ENCODE data around the gene DISC1. TPM values are rescaled to one million over a fixed set of nuclear protein-coding genes. Genes with fewer than 3 reads are reported as not detected.
A peak's percentile ranks its signal among the peaks of the same experiment; 100 is the strongest.

The DISC1 gene
- total RNA-seq, 2 experiments from 2014 or later, result 19.8 to 20.0 TPM

DNA sequence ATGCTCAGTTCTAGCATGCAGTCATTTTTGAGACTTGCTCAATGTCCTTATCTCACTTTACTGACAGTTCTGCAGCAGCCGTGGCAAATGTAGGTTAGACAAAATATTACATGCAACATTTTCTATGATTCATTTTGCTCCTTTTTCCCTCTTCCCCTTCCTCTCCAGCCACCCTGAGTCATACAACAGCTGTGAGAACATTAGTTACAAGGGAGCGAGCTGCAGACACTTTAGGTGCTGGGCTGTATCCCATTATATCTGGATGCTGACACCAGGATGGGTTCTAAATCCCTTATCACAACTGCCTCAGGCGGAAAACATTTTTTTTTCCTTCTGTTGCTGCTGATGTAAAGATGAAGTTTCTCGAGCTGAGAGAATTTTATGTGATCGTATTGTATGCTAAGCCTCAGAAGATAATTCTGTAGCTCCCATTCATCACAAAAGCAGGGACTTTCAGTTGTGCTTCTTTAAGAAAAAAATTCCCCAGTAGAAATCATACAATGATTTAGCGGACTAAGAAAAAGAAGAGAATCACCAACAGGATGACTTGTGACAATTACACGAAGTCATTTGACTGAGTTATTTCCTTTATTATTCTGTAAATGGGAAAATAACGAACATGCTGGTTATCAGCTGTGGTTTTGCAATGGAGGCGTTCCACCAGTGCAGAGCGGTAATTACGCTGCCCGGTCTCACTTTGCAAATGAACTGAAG is 345.0 kb downstream of the DISC1 start:
- no peaks in the 10 kb centered on the region for H3K9me3 ChIP-seq (ENCODE audit: control insufficient read depth in 1 of 2, insufficient read depth in 1 of 2, low read length in 2 of 2)
- H3K27ac Mint-ChIP-seq, result no peak overlapping the region
- H3K4me1 ChIP-seq (ENCODE audit: insufficient read depth, low read length), result no peaks in the 10 kb centered on the region
- POLR2A ChIA-PET, result no interaction called here
- intact Hi-C loops (cut with DNase I, micrococcal nuclease), result no loop called here
- H3K9me3 Mint-ChIP-seq, result peaks cover 2% of the 10 kb centered on the region
- ATAC-seq (ENCODE audit: poor library complexity) (no peak), DNase-seq (peak in 2 of 14 experiments; percentile 29 to 52)
- H3K4me3 Mint-ChIP-seq, result no peak overlapping the region
- CTCF ChIA-PET, result no interaction called here
- no peak overlapping the region for H3K27ac ChIP-seq (ENCODE audit: low read depth in 1 of 2, low read length in 2 of 2)
- H3K4me1 Mint-ChIP-seq (ENCODE audit: low read depth), result no peaks in the 10 kb centered on the region
- TF ChIP-seq, protein P1, sequence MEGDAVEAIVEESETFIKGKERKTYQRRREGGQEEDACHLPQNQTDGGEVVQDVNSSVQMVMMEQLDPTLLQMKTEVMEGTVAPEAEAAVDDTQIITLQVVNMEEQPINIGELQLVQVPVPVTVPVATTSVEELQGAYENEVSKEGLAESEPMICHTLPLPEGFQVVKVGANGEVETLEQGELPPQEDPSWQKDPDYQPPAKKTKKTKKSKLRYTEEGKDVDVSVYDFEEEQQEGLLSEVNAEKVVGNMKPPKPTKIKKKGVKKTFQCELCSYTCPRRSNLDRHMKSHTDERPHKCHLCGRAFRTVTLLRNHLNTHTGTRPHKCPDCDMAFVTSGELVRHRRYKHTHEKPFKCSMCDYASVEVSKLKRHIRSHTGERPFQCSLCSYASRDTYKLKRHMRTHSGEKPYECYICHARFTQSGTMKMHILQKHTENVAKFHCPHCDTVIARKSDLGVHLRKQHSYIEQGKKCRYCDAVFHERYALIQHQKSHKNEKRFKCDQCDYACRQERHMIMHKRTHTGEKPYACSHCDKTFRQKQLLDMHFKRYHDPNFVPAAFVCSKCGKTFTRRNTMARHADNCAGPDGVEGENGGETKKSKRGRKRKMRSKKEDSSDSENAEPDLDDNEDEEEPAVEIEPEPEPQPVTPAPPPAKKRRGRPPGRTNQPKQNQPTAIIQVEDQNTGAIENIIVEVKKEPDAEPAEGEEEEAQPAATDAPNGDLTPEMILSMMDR (IDR thresholded peaks at IDR 0.05), result no peak
- no peaks in the 10 kb centered on the region for H3K27me3 Mint-ChIP-seq
- peaks cover 59% of the 10 kb centered on the region for H3K36me3 Mint-ChIP-seq (ENCODE audit: low read depth)
- no peaks in the 10 kb centered on the region for H3K27me3 ChIP-seq (ENCODE audit: control insufficient read depth in 1 of 2, insufficient read depth in 2 of 2, low read length in 2 of 2)
- no peak overlapping the region for H3K4me3 ChIP-seq (ENCODE audit: low read length)
- no peaks in the 10 kb centered on the region for H3K36me3 ChIP-seq (ENCODE audit: insufficient read depth, low read length)

DNA sequence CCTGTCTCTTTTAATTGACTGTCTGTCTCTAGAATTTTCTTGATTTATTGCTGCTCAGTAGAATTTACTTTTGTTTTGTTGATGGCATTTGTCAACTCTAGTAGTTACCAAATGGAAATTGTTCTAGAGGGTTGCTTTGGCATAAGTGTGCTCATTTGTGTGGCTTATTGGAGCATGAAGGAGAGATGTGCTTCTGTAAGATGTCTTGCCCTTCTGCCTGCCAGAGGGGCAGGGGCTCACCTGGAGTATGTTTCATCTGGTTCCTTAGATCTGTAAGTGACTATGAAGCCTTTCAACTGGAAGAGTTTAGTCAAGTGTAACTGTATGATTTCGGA is 345.5 kb downstream of the DISC1 start:
- Mint-ChIP-seq H3K36me3 (ENCODE audit: low read depth) (peaks cover 56% of the 10 kb centered on the region), H3K27me3 (no peaks in the 10 kb centered on the region), H3K9me3 (peaks cover 4% of the 10 kb centered on the region), H3K4me3 (no peak overlapping the region), H3K27ac (no peak overlapping the region), H3K4me1 (ENCODE audit: low read depth) (no peaks in the 10 kb centered on the region)
- H3K4me3 ChIP-seq (ENCODE audit: low read length), result no peak overlapping the region
- no peaks in the 10 kb centered on the region for H3K4me1 ChIP-seq (ENCODE audit: insufficient read depth, low read length)
- ChIA-PET CTCF (no interaction called here), POLR2A (no interaction called here)
- no peak for ATAC-seq (ENCODE audit: poor library complexity)
- intact Hi-C loops (cut with DNase I, micrococcal nuclease), result no loop called here
- no peaks in the 10 kb centered on the region for H3K27me3 ChIP-seq (ENCODE audit: control insufficient read depth in 1 of 2, insufficient read depth in 2 of 2, low read length in 2 of 2)
- H3K27ac ChIP-seq (ENCODE audit: low read depth in 1 of 2, low read length in 2 of 2), result no peak overlapping the region
- DNase-seq, result no peak
- H3K9me3 ChIP-seq (ENCODE audit: control insufficient read depth in 1 of 2, insufficient read depth in 1 of 2, low read length in 2 of 2), result no peaks in the 10 kb centered on the region
- TF ChIP-seq, protein P1 (IDR thresholded peaks at IDR 0.05), result no peak
- no peaks in the 10 kb centered on the region for H3K36me3 ChIP-seq (ENCODE audit: insufficient read depth, low read length)

DNA sequence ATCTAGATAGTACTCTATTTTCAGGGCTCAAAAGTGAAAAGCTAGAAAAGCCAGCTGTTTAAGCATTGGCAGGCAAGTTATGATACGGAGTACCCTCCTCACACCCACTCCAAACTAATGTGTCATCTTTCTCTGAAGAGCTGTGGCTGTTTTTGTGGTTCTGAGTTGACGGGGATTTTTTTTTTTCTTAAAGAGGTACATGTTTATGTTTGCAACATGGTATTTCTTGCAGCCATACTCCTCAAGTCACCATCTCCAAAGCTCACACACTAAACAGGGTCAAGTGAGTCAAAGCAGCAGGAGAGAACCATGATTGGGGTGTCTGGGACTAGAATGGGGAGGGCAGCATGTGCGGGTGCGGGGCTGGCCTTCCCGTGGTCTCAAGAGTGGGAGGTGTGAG is 347.2 kb downstream of the DISC1 start:
- Histone ChIP-seq H3K27ac (ENCODE audit: low read depth in 1 of 2, low read length in 2 of 2) (no peak overlapping the region), H3K4me1 (ENCODE audit: insufficient read depth, low read length) (no peaks in the 10 kb centered on the region), H3K4me3 (ENCODE audit: low read length) (no peak overlapping the region), H3K9me3 (ENCODE audit: control insufficient read depth in 1 of 2, insufficient read depth in 1 of 2, low read length in 2 of 2) (no peaks in the 10 kb centered on the region), H3K27me3 (ENCODE audit: control insufficient read depth in 1 of 2, insufficient read depth in 2 of 2, low read length in 2 of 2) (no peaks in the 10 kb centered on the region), H3K36me3 (ENCODE audit: insufficient read depth, low read length) (no peaks in the 10 kb centered on the region)
- ATAC-seq (ENCODE audit: poor library complexity) (no peak), DNase-seq (peak in 1 of 14 experiments; percentile 31)
- Mint-ChIP-seq H3K4me3 (no peak overlapping the region), H3K9me3 (peaks cover 6% of the 10 kb centered on the region), H3K36me3 (ENCODE audit: low read depth) (peaks cover 50% of the 10 kb centered on the region), H3K27me3 (no peaks in the 10 kb centered on the region), H3K27ac (no peak overlapping the region), H3K4me1 (ENCODE audit: low read depth) (no peaks in the 10 kb centered on the region)
- TF ChIP-seq, protein P1 (IDR thresholded peaks at IDR 0.05), result no peak
- POLR2A ChIA-PET, result no interaction called here
- intact Hi-C loops (cut with DNase I, micrococcal nuclease), result no loop called here
- CTCF ChIA-PET, result interaction anchor here (1.5 kb wide), 1 partner anchor 9 kb away, joined by 3 read pairs; no protein-coding TSS in a partner anchor

Measured in CD4-positive, alpha-beta T cell (primary cell).